GM23338 (cell line): ENCODE results near the gene CBFA2T2. TPM values are rescaled to one million over a fixed set of nuclear protein-coding genes. Genes with fewer than 3 reads are reported as not detected.

Source experiments
- ATAC-seq: fragments of 200-7000 bp; cut with Tn5 transposase; 3 replicates; pipeline ENCODE4 v1.9.1; 2020
- DNase-seq: peaks from one replicate; pipeline ENCODE4 v3.0.0-alpha.2; 2015; ENCODE audit warnings: low spot score
- H2AFZ ChIP-seq: fragments of 200-600 bp; sonication (generic); 2 replicates; pipeline ENCODE4 v1.8.0; 2016; ENCODE audit warnings: antibody characterized with exemption, mild to moderate bottlenecking, moderate library complexity
- H3F3A ChIP-seq: fragments of 200-600 bp; sonication (generic); replicated peaks from 2 replicates; pipeline ENCODE4 v1.8.0; 2017; ENCODE audit warnings: antibody characterized with exemption, mixed run types, low read depth
- H3K27ac ChIP-seq: fragments of 200-600 bp; sonication (generic); 2 replicates; pipeline ENCODE4 v1.6.1; 2016; ENCODE audit warnings: low read depth
- H3K27me3 ChIP-seq: fragments of 200-600 bp; sonication (generic); 2 replicates; pipeline ENCODE4 v1.8.0; 2016; ENCODE audit warnings: mild to moderate bottlenecking, mixed run types, moderate library complexity; ENCODE audit not compliant: insufficient read depth
- H3K36me3 ChIP-seq: fragments of 200-600 bp; sonication (generic); 2 replicates; pipeline ENCODE4 v1.8.0; 2016; ENCODE audit warnings: mild to moderate bottlenecking; ENCODE audit not compliant: insufficient read depth
- H3K4me1 ChIP-seq: fragments of 200-600 bp; sonication (generic); 2 replicates; pipeline ENCODE4 v1.8.0; 2016; ENCODE audit warnings: mild to moderate bottlenecking, moderate library complexity; ENCODE audit not compliant: insufficient read depth
- H3K4me2 ChIP-seq: fragments of 200-600 bp; sonication (generic); 2 replicates; pipeline ENCODE4 v1.7.1; 2017; ENCODE audit warnings: mixed run types
- H3K4me3 ChIP-seq: fragments of 200-600 bp; sonication (generic); 2 replicates; pipeline ENCODE4 v1.6.1; 2016; ENCODE audit warnings: mixed run types
- H3K79me2 ChIP-seq: fragments of 200-600 bp; sonication (generic); replicated peaks from 2 replicates; pipeline ENCODE4 v1.8.0; 2017; ENCODE audit warnings: mild to moderate bottlenecking; ENCODE audit not compliant: insufficient read depth
- H3K9me2 ChIP-seq: fragments of 200-600 bp; sonication (generic); 2 replicates; pipeline ENCODE4 v1.8.0; 2017; ENCODE audit not compliant: insufficient read depth
- H4K20me1 ChIP-seq: fragments of 200-600 bp; sonication (generic); replicated peaks from 2 replicates; pipeline ENCODE4 v1.8.0; 2017; ENCODE audit warnings: mild to moderate bottlenecking; ENCODE audit not compliant: insufficient read depth
- H3K27ac Mint-ChIP-seq: 2 replicates; pipeline ENCODE4 v1.8.0; 2020; ENCODE audit warnings: inconsistent platforms, mild to moderate bottlenecking, moderate library complexity, mixed read lengths
- H3K27me3 Mint-ChIP-seq: 3 replicates; pipeline ENCODE4 v1.8.0; 2022; ENCODE audit warnings: low read depth, mild to moderate bottlenecking, moderate library complexity, mixed read lengths, inconsistent platforms; ENCODE audit not compliant: insufficient read depth, poor library complexity
- H3K36me3 Mint-ChIP-seq: 3 replicates; pipeline ENCODE4 v1.8.0; 2021; ENCODE audit warnings: low read depth, mild to moderate bottlenecking, inconsistent platforms, moderate library complexity, mixed read lengths
- H3K4me1 Mint-ChIP-seq: 3 replicates; pipeline ENCODE4 v1.8.0; 2020; ENCODE audit warnings: mild to moderate bottlenecking, inconsistent platforms, mixed read lengths
- H3K4me3 Mint-ChIP-seq: 3 replicates; pipeline ENCODE4 v1.8.0; 2021; ENCODE audit warnings: moderate library complexity, mild to moderate bottlenecking, inconsistent platforms, mixed read lengths
- H3K9me3 Mint-ChIP-seq: 3 replicates; pipeline ENCODE4 v1.8.0; 2020; ENCODE audit warnings: moderate library complexity, mild to moderate bottlenecking, inconsistent platforms, mixed read lengths
- EZH2 ChIP-seq: fragments of 200-600 bp; sonication (generic); IDR thresholded peaks from one replicate; pipeline ENCODE4 v1.8.0; 2017; ENCODE audit warnings: antibody characterized with exemption, mild to moderate bottlenecking, low read depth; ENCODE audit not compliant: unreplicated experiment
- EZH2phosphoT487 ChIP-seq: fragments of 200-600 bp; sonication (generic); IDR thresholded peaks from one replicate; pipeline ENCODE4 v1.8.1; 2018; ENCODE audit warnings: antibody characterized with exemption; ENCODE audit not compliant: unreplicated experiment
- JUNB ChIP-seq: IDR thresholded peaks from one replicate; pipeline ENCODE4 v1.6.1; 2016; ENCODE audit warnings: antibody characterized with exemption; ENCODE audit not compliant: unreplicated experiment
- NANOG ChIP-seq: IDR thresholded peaks from 2 replicates; pipeline ENCODE4 v1.6.1; 2016; ENCODE audit warnings: antibody characterized with exemption, borderline replicate concordance
- POLR2AphosphoS5 ChIP-seq: IDR thresholded peaks from 2 replicates; pipeline ENCODE4 v1.6.1; 2016; ENCODE audit warnings: antibody characterized with exemption, low read depth
- ZNF114 ChIP-seq: fragments of 250-450 bp; sonication (Bioruptor Pico); IDR thresholded peaks from 2 replicates; pipeline ENCODE4 v1.5.0; 2020; ENCODE audit warnings: mild to moderate bottlenecking, moderate library complexity
- polyA plus RNA-seq: library from polyadenylated mRNA; unstranded; fragments of >200 nt; fragmentation: Nextera tagmentation; extraction: Ambion mirVana; gene quantifications from 2 replicates; pipeline ENCODE4 v1.2.1, GENCODE V29; 2016
- total RNA-seq: library from RNA; depleted of rRNA; stranded (reverse); fragments of >200 nt; shearing (Covaris generic); gene quantifications from 2 replicates; pipeline ENCODE4 v1.2.3, GENCODE V29; 2014
- TF ChIP-seq, protein P1 (sequence below), 2 experiments: fragments of 200-600 bp in 1 of 2; sonication (generic) in 1 of 2; conservative IDR thresholded peaks; 2 replicates each; pipeline versions ENCODE4 v1.5.1 to v1.6.1; 2016 to 2017; ENCODE audit warnings: antibody characterized with exemption in 2 of 2, low read depth in 2 of 2, mild to moderate bottlenecking in 2 of 2, moderate library complexity in 1 of 2
- TF ChIP-seq, protein P2 (sequence below): fragments of 250-450 bp; sonication (Bioruptor Pico); IDR thresholded peaks from 2 replicates; pipeline ENCODE4 v1.5.0; 2020; ENCODE audit warnings: mild to moderate bottlenecking, moderate library complexity
- TF ChIP-seq, protein P3 (sequence below): IDR thresholded peaks from one replicate; pipeline ENCODE4 v1.6.1; 2018; ENCODE audit warnings: antibody characterized with exemption; ENCODE audit not compliant: unreplicated experiment
- TF ChIP-seq, protein P4 (sequence below): IDR thresholded peaks from 2 replicates; pipeline ENCODE4 v1.6.1; 2016; ENCODE audit warnings: antibody characterized with exemption

The CBFA2T2 gene
- total and polyA plus RNA-seq, 2 experiments from 2014 or later: 12.7 to 15.8 TPM

DNA sequence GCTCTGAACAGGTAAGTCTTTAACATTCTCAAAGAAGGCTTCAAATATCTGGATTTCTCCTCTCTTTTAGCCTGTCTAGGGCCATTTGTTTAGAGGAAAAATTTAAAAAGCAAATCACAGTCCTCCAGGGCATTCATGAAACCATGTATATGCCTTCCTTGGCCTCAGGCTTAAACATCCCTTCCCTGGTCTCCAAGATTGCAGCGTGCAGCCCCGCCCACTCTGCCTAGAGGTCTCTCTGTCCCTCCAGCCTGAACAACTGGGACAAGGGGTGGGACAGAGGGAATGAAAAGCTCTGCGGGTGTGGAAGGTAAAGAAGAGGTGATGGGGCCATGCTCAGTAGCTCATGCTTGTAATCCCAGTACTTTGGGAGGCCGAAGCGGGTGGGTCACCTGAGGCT is 9.8 kb upstream of the CBFA2T2 start (continued):
- no peak for TF ChIP-seq NANOG
- TF ChIP-seq, protein P1, sequence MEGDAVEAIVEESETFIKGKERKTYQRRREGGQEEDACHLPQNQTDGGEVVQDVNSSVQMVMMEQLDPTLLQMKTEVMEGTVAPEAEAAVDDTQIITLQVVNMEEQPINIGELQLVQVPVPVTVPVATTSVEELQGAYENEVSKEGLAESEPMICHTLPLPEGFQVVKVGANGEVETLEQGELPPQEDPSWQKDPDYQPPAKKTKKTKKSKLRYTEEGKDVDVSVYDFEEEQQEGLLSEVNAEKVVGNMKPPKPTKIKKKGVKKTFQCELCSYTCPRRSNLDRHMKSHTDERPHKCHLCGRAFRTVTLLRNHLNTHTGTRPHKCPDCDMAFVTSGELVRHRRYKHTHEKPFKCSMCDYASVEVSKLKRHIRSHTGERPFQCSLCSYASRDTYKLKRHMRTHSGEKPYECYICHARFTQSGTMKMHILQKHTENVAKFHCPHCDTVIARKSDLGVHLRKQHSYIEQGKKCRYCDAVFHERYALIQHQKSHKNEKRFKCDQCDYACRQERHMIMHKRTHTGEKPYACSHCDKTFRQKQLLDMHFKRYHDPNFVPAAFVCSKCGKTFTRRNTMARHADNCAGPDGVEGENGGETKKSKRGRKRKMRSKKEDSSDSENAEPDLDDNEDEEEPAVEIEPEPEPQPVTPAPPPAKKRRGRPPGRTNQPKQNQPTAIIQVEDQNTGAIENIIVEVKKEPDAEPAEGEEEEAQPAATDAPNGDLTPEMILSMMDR (conservative IDR thresholded peaks at IDR 0.05; ENCODE audit: low read depth in 2 of 2): no peak
- TF ChIP-seq, protein P2, sequence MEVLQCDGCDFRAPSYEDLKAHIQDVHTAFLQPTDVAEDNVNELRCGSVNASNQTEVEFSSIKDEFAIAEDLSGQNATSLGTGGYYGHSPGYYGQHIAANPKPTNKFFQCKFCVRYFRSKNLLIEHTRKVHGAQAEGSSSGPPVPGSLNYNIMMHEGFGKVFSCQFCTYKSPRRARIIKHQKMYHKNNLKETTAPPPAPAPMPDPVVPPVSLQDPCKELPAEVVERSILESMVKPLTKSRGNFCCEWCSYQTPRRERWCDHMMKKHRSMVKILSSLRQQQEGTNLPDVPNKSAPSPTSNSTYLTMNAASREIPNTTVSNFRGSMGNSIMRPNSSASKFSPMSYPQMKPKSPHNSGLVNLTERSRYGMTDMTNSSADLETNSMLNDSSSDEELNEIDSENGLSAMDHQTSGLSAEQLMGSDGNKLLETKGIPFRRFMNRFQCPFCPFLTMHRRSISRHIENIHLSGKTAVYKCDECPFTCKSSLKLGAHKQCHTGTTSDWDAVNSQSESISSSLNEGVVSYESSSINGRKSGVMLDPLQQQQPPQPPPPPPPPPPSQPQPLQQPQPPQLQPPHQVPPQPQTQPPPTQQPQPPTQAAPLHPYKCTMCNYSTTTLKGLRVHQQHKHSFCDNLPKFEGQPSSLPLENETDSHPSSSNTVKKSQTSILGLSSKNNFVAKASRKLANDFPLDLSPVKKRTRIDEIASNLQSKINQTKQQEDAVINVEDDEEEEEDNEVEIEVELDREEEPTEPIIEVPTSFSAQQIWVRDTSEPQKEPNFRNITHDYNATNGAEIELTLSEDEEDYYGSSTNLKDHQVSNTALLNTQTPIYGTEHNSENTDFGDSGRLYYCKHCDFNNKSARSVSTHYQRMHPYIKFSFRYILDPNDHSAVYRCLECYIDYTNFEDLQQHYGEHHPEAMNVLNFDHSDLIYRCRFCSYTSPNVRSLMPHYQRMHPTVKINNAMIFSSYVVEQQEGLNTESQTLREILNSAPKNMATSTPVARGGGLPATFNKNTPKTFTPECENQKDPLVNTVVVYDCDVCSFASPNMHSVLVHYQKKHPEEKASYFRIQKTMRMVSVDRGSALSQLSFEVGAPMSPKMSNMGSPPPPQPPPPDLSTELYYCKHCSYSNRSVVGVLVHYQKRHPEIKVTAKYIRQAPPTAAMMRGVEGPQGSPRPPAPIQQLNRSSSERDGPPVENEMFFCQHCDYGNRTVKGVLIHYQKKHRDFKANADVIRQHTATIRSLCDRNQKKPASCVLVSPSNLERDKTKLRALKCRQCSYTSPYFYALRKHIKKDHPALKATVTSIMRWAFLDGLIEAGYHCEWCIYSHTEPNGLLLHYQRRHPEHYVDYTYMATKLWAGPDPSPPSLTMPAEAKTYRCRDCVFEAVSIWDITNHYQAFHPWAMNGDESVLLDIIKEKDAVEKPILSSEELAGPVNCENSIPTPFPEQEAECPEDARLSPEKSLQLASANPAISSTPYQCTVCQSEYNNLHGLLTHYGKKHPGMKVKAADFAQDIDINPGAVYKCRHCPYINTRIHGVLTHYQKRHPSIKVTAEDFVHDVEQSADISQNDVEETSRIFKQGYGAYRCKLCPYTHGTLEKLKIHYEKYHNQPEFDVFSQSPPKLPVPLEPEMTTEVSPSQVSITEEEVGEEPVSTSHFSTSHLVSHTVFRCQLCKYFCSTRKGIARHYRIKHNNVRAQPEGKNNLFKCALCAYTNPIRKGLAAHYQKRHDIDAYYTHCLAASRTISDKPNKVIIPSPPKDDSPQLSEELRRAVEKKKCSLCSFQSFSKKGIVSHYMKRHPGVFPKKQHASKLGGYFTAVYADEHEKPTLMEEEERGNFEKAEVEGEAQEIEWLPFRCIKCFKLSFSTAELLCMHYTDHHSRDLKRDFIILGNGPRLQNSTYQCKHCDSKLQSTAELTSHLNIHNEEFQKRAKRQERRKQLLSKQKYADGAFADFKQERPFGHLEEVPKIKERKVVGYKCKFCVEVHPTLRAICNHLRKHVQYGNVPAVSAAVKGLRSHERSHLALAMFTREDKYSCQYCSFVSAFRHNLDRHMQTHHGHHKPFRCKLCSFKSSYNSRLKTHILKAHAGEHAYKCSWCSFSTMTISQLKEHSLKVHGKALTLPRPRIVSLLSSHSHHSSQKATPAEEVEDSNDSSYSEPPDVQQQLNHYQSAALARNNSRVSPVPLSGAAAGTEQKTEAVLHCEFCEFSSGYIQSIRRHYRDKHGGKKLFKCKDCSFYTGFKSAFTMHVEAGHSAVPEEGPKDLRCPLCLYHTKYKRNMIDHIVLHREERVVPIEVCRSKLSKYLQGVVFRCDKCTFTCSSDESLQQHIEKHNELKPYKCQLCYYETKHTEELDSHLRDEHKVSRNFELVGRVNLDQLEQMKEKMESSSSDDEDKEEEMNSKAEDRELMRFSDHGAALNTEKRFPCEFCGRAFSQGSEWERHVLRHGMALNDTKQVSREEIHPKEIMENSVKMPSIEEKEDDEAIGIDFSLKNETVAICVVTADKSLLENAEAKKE (CRISPR knock-in tag): no peak

DNA sequence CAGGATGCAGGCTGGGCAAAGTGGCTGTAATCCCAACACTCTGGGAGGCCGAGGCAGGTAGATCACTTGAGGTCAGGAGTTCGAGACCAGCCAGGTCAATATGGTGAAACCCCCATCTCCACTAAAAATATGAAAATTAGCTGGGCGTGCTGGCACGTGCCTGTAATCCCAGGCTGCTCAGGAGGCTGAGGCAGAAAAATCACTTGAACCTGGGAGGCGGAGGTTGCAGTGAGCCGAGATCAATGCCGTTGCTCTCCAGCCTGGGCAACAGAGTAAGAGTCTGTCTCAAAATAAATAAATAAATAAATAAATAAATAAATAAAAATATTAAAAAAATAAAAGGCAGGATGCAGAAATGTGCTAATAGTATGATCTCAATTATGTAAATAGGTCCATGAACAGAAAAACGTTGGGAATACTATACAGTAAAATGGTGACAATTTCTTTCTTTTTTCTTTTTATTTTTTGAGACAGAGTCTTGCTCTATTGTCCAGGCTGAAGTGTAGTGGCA is 8.4 kb upstream of the CBFA2T2 start:
- Mint-ChIP-seq H3K4me1 (peaks cover 12% of the 10 kb centered on the region), H3K27ac (no peak overlapping the region), H3K27me3 (peaks cover 12% of the 10 kb centered on the region), H3K4me3 (no peak overlapping the region), H3K36me3 (no peaks in the 10 kb centered on the region), H3K9me3 (no peaks in the 10 kb centered on the region)
- Histone ChIP-seq H3K9me2 (no peaks in the 10 kb centered on the region), H3K4me2 (no peak overlapping the region), H3K36me3 (no peaks in the 10 kb centered on the region), H3K4me3 (no peak overlapping the region), H3K27ac (no peak overlapping the region), H3K27me3 (no peaks in the 10 kb centered on the region), H3F3A (no peaks in the 10 kb centered on the region), H3K4me1 (peaks cover 11% of the 10 kb centered on the region; the same call in 1 of the 2 replicates), H3K79me2 (no peaks in the 10 kb centered on the region), H4K20me1 (no peaks in the 10 kb centered on the region), H2AFZ (no peak overlapping the region)
- DNase-seq: no peak
- no peak for ATAC-seq
- TF ChIP-seq POLR2AphosphoS5: no peak
- TF ChIP-seq, protein P3, sequence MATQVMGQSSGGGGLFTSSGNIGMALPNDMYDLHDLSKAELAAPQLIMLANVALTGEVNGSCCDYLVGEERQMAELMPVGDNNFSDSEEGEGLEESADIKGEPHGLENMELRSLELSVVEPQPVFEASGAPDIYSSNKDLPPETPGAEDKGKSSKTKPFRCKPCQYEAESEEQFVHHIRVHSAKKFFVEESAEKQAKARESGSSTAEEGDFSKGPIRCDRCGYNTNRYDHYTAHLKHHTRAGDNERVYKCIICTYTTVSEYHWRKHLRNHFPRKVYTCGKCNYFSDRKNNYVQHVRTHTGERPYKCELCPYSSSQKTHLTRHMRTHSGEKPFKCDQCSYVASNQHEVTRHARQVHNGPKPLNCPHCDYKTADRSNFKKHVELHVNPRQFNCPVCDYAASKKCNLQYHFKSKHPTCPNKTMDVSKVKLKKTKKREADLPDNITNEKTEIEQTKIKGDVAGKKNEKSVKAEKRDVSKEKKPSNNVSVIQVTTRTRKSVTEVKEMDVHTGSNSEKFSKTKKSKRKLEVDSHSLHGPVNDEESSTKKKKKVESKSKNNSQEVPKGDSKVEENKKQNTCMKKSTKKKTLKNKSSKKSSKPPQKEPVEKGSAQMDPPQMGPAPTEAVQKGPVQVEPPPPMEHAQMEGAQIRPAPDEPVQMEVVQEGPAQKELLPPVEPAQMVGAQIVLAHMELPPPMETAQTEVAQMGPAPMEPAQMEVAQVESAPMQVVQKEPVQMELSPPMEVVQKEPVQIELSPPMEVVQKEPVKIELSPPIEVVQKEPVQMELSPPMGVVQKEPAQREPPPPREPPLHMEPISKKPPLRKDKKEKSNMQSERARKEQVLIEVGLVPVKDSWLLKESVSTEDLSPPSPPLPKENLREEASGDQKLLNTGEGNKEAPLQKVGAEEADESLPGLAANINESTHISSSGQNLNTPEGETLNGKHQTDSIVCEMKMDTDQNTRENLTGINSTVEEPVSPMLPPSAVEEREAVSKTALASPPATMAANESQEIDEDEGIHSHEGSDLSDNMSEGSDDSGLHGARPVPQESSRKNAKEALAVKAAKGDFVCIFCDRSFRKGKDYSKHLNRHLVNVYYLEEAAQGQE: no peak
- TF ChIP-seq ZNF114 (CRISPR knock-in tag): no peak
- TF ChIP-seq JUNB: no peak
- TF ChIP-seq EZH2: no peak
- TF ChIP-seq, protein P4, sequence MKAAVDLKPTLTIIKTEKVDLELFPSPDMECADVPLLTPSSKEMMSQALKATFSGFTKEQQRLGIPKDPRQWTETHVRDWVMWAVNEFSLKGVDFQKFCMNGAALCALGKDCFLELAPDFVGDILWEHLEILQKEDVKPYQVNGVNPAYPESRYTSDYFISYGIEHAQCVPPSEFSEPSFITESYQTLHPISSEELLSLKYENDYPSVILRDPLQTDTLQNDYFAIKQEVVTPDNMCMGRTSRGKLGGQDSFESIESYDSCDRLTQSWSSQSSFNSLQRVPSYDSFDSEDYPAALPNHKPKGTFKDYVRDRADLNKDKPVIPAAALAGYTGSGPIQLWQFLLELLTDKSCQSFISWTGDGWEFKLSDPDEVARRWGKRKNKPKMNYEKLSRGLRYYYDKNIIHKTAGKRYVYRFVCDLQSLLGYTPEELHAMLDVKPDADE: no peak
- TF ChIP-seq, protein P1 (conservative IDR thresholded peaks at IDR 0.05; ENCODE audit: low read depth in 2 of 2): no peak
- no peak for TF ChIP-seq EZH2phosphoT487
